HepG2 (cell line): ENCODE data around the gene DYNC2I2. TPM values are rescaled to one million over a fixed set of nuclear protein-coding genes. Genes with fewer than 3 reads are reported as not detected.

Experiments used
- ARNT2 ChIP-seq: sonication (generic); formaldehyde crosslinking; IDR thresholded peaks from 2 replicates; pipeline ENCODE4 v1.8.0; 2022; ENCODE audit warnings: mild to moderate bottlenecking, low read depth, missing genetic modification reagents, moderate library complexity
- CBX1 ChIP-seq: IDR thresholded peaks from one replicate; pipeline ENCODE4 v1.6.1; 2016; ENCODE audit warnings: antibody characterized with exemption, low read depth
- DNMT3B ChIP-seq: conservative IDR thresholded peaks from 2 replicates; pipeline ENCODE4 v1.6.1; 2016; ENCODE audit warnings: missing biosample characterization, control low read depth
- HDAC1 ChIP-seq: sonication (generic); formaldehyde crosslinking; IDR thresholded peaks from 2 replicates; pipeline ENCODE4 v1.5.1; 2020; ENCODE audit warnings: mild to moderate bottlenecking, missing genetic modification reagents
- MLX ChIP-seq: IDR thresholded peaks from 2 replicates; pipeline ENCODE4 v1.6.1; 2016
- MZF1 ChIP-seq: sonication (generic); formaldehyde crosslinking; IDR thresholded peaks from 2 replicates; pipeline ENCODE4 v1.8.1; 2023; ENCODE audit warnings: mild to moderate bottlenecking, missing genetic modification reagents, borderline replicate concordance
- RARA ChIP-seq: IDR thresholded peaks from 2 replicates; pipeline ENCODE4 v1.6.1; 2016; ENCODE audit warnings: missing genetic modification reagents, missing compliant biosample characterization
- RERE ChIP-seq: IDR thresholded peaks from 2 replicates; pipeline ENCODE4 v1.6.1; 2016; ENCODE audit warnings: low read depth, missing genetic modification reagents, missing compliant biosample characterization
- TEAD2 ChIP-seq: sonication (generic); formaldehyde crosslinking; IDR thresholded peaks from 2 replicates; pipeline ENCODE4 v1.9.0; 2021; ENCODE audit warnings: missing genetic modification reagents
- TGIF2 ChIP-seq: IDR thresholded peaks from 2 replicates; pipeline ENCODE4 v1.6.1; 2016; ENCODE audit warnings: control low read depth, missing compliant biosample characterization
- U2AF1 ChIP-seq: fragments of 200-400 bp; formaldehyde crosslinking; optimal IDR thresholded peaks from 2 replicates; pipeline ENCODE3; 2017; ENCODE audit warnings: mild to moderate bottlenecking, low read depth, low read length
- ZBTB40 ChIP-seq, 2 experiments: fragments of 450-650 bp in 1 of 2; sonication (generic) in 1 of 2; formaldehyde crosslinking in 1 of 2; IDR thresholded peaks; 2 replicates each; pipeline versions ENCODE4 v1.6.1 to v1.8.0; 2016 to 2022; ENCODE audit warnings: antibody characterized with exemption in 1 of 2, mild to moderate bottlenecking in 1 of 2, missing genetic modification reagents in 1 of 2
- ZNF296 ChIP-seq: sonication (generic); formaldehyde crosslinking; conservative IDR thresholded peaks from 2 replicates; pipeline ENCODE4 v1.5.0; 2020; ENCODE audit warnings: mild to moderate bottlenecking, missing genetic modification reagents
- ZNF460 ChIP-seq: sonication (generic); formaldehyde crosslinking; IDR thresholded peaks from 2 replicates; pipeline ENCODE4 v1.5.1; 2020; ENCODE audit warnings: missing genetic modification reagents, mild to moderate bottlenecking, borderline replicate concordance
- ZNF580 ChIP-seq: IDR thresholded peaks from 2 replicates; pipeline ENCODE4 v1.6.1; 2016; ENCODE audit warnings: low read depth, borderline replicate concordance
- polyA plus RNA-seq, 8 experiments: library from polyadenylated mRNA; depleted of rRNA in 3 of 8; stranded (reverse) in 7 of 8; unstranded in 1 of 8; fragments of >200 nt; fragmentation: Illumina TruSeq in 4 of 8; extraction: Trizol in 4 of 8; gene quantifications; 2 replicates each; pipeline versions ENCODE4 v1.2.1 to v1.2.3, GENCODE V29; 2011 to 2016; ENCODE audit warnings: low read depth in 4 of 8, missing spikeins in 1 of 8, mixed read lengths in 1 of 8; ENCODE audit not compliant: insufficient read depth in 1 of 8
- total RNA-seq, 5 experiments: library from RNA; depleted of rRNA; stranded (reverse); fragments of >200 nt; fragmentation: Illumina TruSeq; extraction: Trizol; gene quantifications; 2 replicates each; pipeline ENCODE4 v1.2.3, GENCODE V29; 2016; ENCODE audit warnings: low read depth in 1 of 5

DYNC2I2 gene
- total and polyA plus RNA-seq, 2 of the 13 experiments (the other 11 are each of a cell fraction or from before 2014, with no cell fraction given) = 13.7 to 40.2 TPM

- no peak for TF ChIP-seq ZBTB40 (IDR thresholded peaks at IDR 0.05)
- peak; percentile 29; the same call in 1 of the 2 replicates for TF ChIP-seq ZBTB40 (CRISPR knock-in tag; IDR thresholded peaks at IDR 0.05)
- TF ChIP-seq TEAD2 (CRISPR knock-in tag) = no peak
- no peak for TF ChIP-seq DNMT3B (CRISPR knock-in tag)
- TF ChIP-seq ARNT2 (CRISPR knock-in tag) = peak; percentile 52; the same call in 1 of the 2 replicates
- TF ChIP-seq U2AF1 = peak; percentile 21
- TF ChIP-seq MLX = no peak
- TF ChIP-seq ZNF296 (CRISPR knock-in tag) = no peak
- no peak for TF ChIP-seq ZNF580
- no peak for TF ChIP-seq RERE
- no peak for TF ChIP-seq RARA (CRISPR knock-in tag)
- peak; percentile 62 for TF ChIP-seq HDAC1 (CRISPR knock-in tag)
- TF ChIP-seq ZNF460 (CRISPR knock-in tag) = no peak
- TF ChIP-seq TGIF2 (CRISPR knock-in tag) = peak; percentile 76; the same call in 1 of the 2 replicates
- peak; percentile 46 for TF ChIP-seq CBX1
- no peak for TF ChIP-seq MZF1 (CRISPR knock-in tag)
Observed at GRCh38 chr9:128702445-128702948, 45.9 kb upstream of the DYNC2I2 start, which contains the start of gene PKN3 (continued).
